HepG2 (cell line): ENCODE data around the gene UQCRHL. TPM values are rescaled to one million over a fixed set of nuclear protein-coding genes. Genes with fewer than 3 reads are reported as not detected.

Experiments used
- ATAC-seq: fragments of 200-7000 bp; cut with Tn5 transposase; 3 replicates; pipeline ENCODE4 v1.9.1; 2020; ENCODE audit warnings: mild to moderate bottlenecking, moderate library complexity
- BruUV-seq: library from RNA; stranded (reverse); fragments of 400-500 nt; replicated peaks from 2 replicates; lab custom pipeline; 2021; lab: Mats Ljungman, UMichigan
- CTCF ChIA-PET: fragments of 300-600 bp; formaldehyde crosslinking; extraction: SDS; loops from one replicate; lab custom pipeline; 2021; ENCODE audit warnings: low total read pairs, inconsistent platforms, low intra/inter-chr PET ratio; lab: Yijun Ruan, JAX
- POLR2A ChIA-PET: fragments of 350-600 bp; sonication (Branson Sonifier 250); formaldehyde crosslinking; loops from one replicate; lab custom pipeline; 2020; ENCODE audit warnings: antibody characterized with exemption, inconsistent platforms; lab: Yijun Ruan, JAX
- DNase-seq: peaks from one replicate; pipeline ENCODE4 v3.0.0-alpha.2; 2015; ENCODE audit warnings: low spot score
- FAIRE-seq: peaks from 3 replicates; lab custom pipeline; 2011; peaks lifted over from hg19 to GRCh38; lab: Jason Lieb, UNC
- H2AFZ ChIP-seq: one replicate; pipeline ENCODE4 v1.6.1; 2011; ENCODE audit warnings: low read length, inconsistent platforms
- H3K27ac ChIP-seq: fragments of 300-600 bp; 3 replicates; pipeline ENCODE4 v1.8.0; 2011; ENCODE audit warnings: mixed run types, mild to moderate bottlenecking, mixed read lengths, low read length, inconsistent platforms; ENCODE audit not compliant: insufficient read depth; ENCODE audit errors: extremely low read length
- H3K27me3 ChIP-seq, 2 experiments: fragments of 200-600 bp in 1 of 2; 2 replicates in 1 of 2; 3 replicates in 1 of 2; pipeline versions ENCODE4 v1.6.0 to v1.8.0; 2011; ENCODE audit warnings: low read length in 2 of 2, mild to moderate bottlenecking in 2 of 2, moderate library complexity in 2 of 2, inconsistent platforms in 1 of 2; ENCODE audit not compliant: insufficient read depth in 2 of 2, control insufficient read depth in 1 of 2
- H3K36me3 ChIP-seq, 2 experiments: fragments of 200-600 bp in 1 of 2; replicated peaks in 1 of 2; 2 replicates in 1 of 2; 3 replicates in 1 of 2; pipeline versions ENCODE4 v1.5.1 to v1.8.0; 2011; ENCODE audit warnings: low read length in 2 of 2, inconsistent platforms in 1 of 2; ENCODE audit not compliant: insufficient read depth in 2 of 2, control insufficient read depth in 1 of 2
- H3K4me1 ChIP-seq: 2 replicates; pipeline ENCODE4 v1.5.1; 2012; ENCODE audit warnings: low read length, inconsistent platforms; ENCODE audit not compliant: insufficient read depth
- H3K4me2 ChIP-seq: 2 replicates; pipeline ENCODE4 v1.6.0; 2011; ENCODE audit warnings: low read depth, low read length, inconsistent platforms
- H3K4me3 ChIP-seq, 3 experiments: fragments of 200-600 bp in 1 of 3; sonication (generic), shearing (Covaris generic) in 1 of 3; replicated peaks in 1 of 3; 2 replicates each; pipeline ENCODE4 v1.5.1; 2011 to 2016; ENCODE audit warnings: low read length in 3 of 3, inconsistent platforms in 2 of 3, low read depth in 2 of 3, mild to moderate bottlenecking in 2 of 3, control low read depth in 1 of 3, mixed read lengths in 1 of 3; ENCODE audit not compliant: insufficient read depth in 1 of 3
- H3K79me2 ChIP-seq: one replicate; pipeline ENCODE4 v1.6.1; 2011; ENCODE audit warnings: low read length, inconsistent platforms; ENCODE audit not compliant: insufficient read depth
- H3K9ac ChIP-seq: 2 replicates; pipeline ENCODE4 v1.6.0; 2011; ENCODE audit warnings: mild to moderate bottlenecking, low read depth, low read length, inconsistent platforms; ENCODE audit not compliant: insufficient read depth
- H3K9me3 ChIP-seq: 2 replicates; pipeline ENCODE4 v1.5.1; 2012; ENCODE audit warnings: mild to moderate bottlenecking, low read length
- H4K20me1 ChIP-seq: 2 replicates; pipeline ENCODE4 v1.6.0; 2011; ENCODE audit warnings: inconsistent platforms, mild to moderate bottlenecking, low read length, moderate library complexity; ENCODE audit not compliant: insufficient read depth
- CEBPG ChIP-seq: IDR thresholded peaks from 2 replicates; pipeline ENCODE4 v1.6.1; 2016
- DR1 ChIP-seq: sonication (generic); formaldehyde crosslinking; IDR thresholded peaks from 2 replicates; pipeline ENCODE4 v1.8.0; 2021; ENCODE audit warnings: mild to moderate bottlenecking, missing genetic modification reagents, inconsistent platforms
- FOXO1 ChIP-seq: sonication (generic); formaldehyde crosslinking; IDR thresholded peaks from 2 replicates; pipeline ENCODE4 v1.4.0; 2020; ENCODE audit warnings: missing genetic modification reagents
- FOXO4 ChIP-seq: sonication (generic); formaldehyde crosslinking; conservative IDR thresholded peaks from 2 replicates; pipeline ENCODE4 v1.8.1; 2023; ENCODE audit warnings: missing genetic modification reagents
- HIVEP1 ChIP-seq: sonication (generic); formaldehyde crosslinking; IDR thresholded peaks from 2 replicates; pipeline ENCODE4 v1.4.0; 2020; ENCODE audit warnings: mild to moderate bottlenecking, missing genetic modification reagents
- HNF4G ChIP-seq, 2 experiments: sonication (generic) in 1 of 2; formaldehyde crosslinking in 1 of 2; IDR thresholded peaks; 2 replicates each; pipeline versions ENCODE4 v1.4.0 to v1.6.1; 2011 to 2020; ENCODE audit warnings: borderline replicate concordance in 2 of 2, low read depth in 2 of 2, mild to moderate bottlenecking in 2 of 2, low read length in 1 of 2, missing genetic modification reagents in 1 of 2, moderate library complexity in 1 of 2
- HOXA9 ChIP-seq: sonication (generic); formaldehyde crosslinking; IDR thresholded peaks from 2 replicates; pipeline ENCODE4 v1.8.1; 2022; ENCODE audit warnings: missing genetic modification reagents, mild to moderate bottlenecking, moderate library complexity, borderline replicate concordance
- MAZ ChIP-seq, 2 experiments: sonication (generic) in 1 of 2; formaldehyde crosslinking in 1 of 2; IDR thresholded peaks; 2 replicates each; pipeline versions ENCODE4 v1.5.0 to v1.6.1; 2012 to 2020; ENCODE audit warnings: low read depth in 2 of 2, mild to moderate bottlenecking in 2 of 2, borderline replicate concordance in 1 of 2, improper control_type of control experiment in 1 of 2, low read length in 1 of 2, missing genetic modification reagents in 1 of 2, moderate library complexity in 1 of 2
- NR2C2 ChIP-seq: sonication (generic); formaldehyde crosslinking; IDR thresholded peaks from 2 replicates; pipeline ENCODE4 v1.4.0; 2020; ENCODE audit warnings: missing genetic modification reagents, mild to moderate bottlenecking, moderate library complexity, borderline replicate concordance
- PCBP1 ChIP-seq: fragments of 200-400 bp; formaldehyde crosslinking; IDR thresholded peaks from 2 replicates; pipeline ENCODE4 v1.6.1; 2017; ENCODE audit warnings: mild to moderate bottlenecking, low read depth, low read length, borderline replicate concordance
- RARA ChIP-seq: IDR thresholded peaks from 2 replicates; pipeline ENCODE4 v1.6.1; 2016; ENCODE audit warnings: missing genetic modification reagents, missing compliant biosample characterization
- SALL2 ChIP-seq: sonication (generic); formaldehyde crosslinking; IDR thresholded peaks from 2 replicates; pipeline ENCODE4 v1.8.1; 2023; ENCODE audit warnings: mild to moderate bottlenecking, missing genetic modification reagents, inconsistent platforms
- SPEN ChIP-seq: sonication (generic); formaldehyde crosslinking; IDR thresholded peaks from 2 replicates; pipeline ENCODE4 v1.5.1; 2020; ENCODE audit warnings: low read depth, mild to moderate bottlenecking, missing genetic modification reagents
- THYN1 ChIP-seq: sonication (generic); formaldehyde crosslinking; IDR thresholded peaks from 2 replicates; pipeline ENCODE4 v1.8.1; 2023; ENCODE audit warnings: low read depth, mild to moderate bottlenecking, moderate library complexity, missing genetic modification reagents, borderline replicate concordance
- ZNF256 ChIP-seq: sonication (generic); formaldehyde crosslinking; conservative IDR thresholded peaks from 2 replicates; pipeline ENCODE4 v1.4.0; 2020; ENCODE audit warnings: missing genetic modification reagents
- ZNF619 ChIP-seq: sonication (generic); formaldehyde crosslinking; IDR thresholded peaks from 2 replicates; pipeline ENCODE4 v1.4.0; 2020; ENCODE audit warnings: mild to moderate bottlenecking, missing genetic modification reagents
- ZNF703 ChIP-seq: sonication (generic); formaldehyde crosslinking; IDR thresholded peaks from 2 replicates; pipeline ENCODE4 v1.5.1; 2020; ENCODE audit warnings: missing genetic modification reagents, mild to moderate bottlenecking, moderate library complexity, borderline replicate concordance
- WGBS: methylation state at CpG from one replicate; pipeline ENCODE4 v1.1.6; 2017; ENCODE audit warnings: low lambda C conversion rate; 5-methylcytosine and 5-hydroxymethylcytosine counted together
- in situ Hi-C: cut with HindIII; loops from 2 replicates; pipeline ENCODE4 v1.10.0; 2017; ENCODE audit warnings: low pct_unique_long_range_greater_than_20kb; ENCODE audit not compliant: extremely low pct_ligation_motif_present
- intact Hi-C: fragments of 100-400 bp; cut with micrococcal nuclease; formaldehyde crosslinking; loops from one replicate; pipeline ENCODE4 v1.10.0; 2022; ENCODE audit not compliant: unreplicated experiment
- polyA plus RNA-seq, 8 experiments: library from polyadenylated mRNA; depleted of rRNA in 3 of 8; stranded (reverse) in 7 of 8; unstranded in 1 of 8; fragments of >200 nt; fragmentation: Illumina TruSeq in 4 of 8; extraction: Trizol in 4 of 8; gene quantifications; 2 replicates each; pipeline versions ENCODE4 v1.2.1 to v1.2.3, GENCODE V29; 2011 to 2016; ENCODE audit warnings: low read depth in 4 of 8, missing spikeins in 1 of 8, mixed read lengths in 1 of 8; ENCODE audit not compliant: insufficient read depth in 1 of 8
- total RNA-seq, 5 experiments: library from RNA; depleted of rRNA; stranded (reverse); fragments of >200 nt; fragmentation: Illumina TruSeq; extraction: Trizol; gene quantifications; 2 replicates each; pipeline ENCODE4 v1.2.3, GENCODE V29; 2016; ENCODE audit warnings: low read depth in 1 of 5

UQCRHL gene
- total and polyA plus RNA-seq, 2 of the 13 experiments (the other 11 are each of a cell fraction or from before 2014, with no cell fraction given), result 1.8 to 2.3 TPM

- no peak for TF ChIP-seq CEBPG
- no peak for TF ChIP-seq DR1 (CRISPR knock-in tag)
- no peak for TF ChIP-seq ZNF256
- TF ChIP-seq NR2C2, result 0 out of 2 replicates have a peak, but pooled peaks have one; percentile 27
- TF ChIP-seq SPEN (CRISPR knock-in tag), result 0 out of 2 replicates have a peak, but pooled peaks have one; percentile 10
- TF ChIP-seq, all 625 proteins: peak for 69
These were observed 42.4 kb upstream of the UQCRHL start (continued) for GRCh38 chr1:15849775-15850324.

GRCh38 chr1:15848929-15849774, 41.7 kb upstream of the UQCRHL start:
- ATAC-seq (peak; percentile 76), FAIRE-seq (peak; percentile 26), DNase-seq (peak; percentile 88)
- Histone ChIP-seq H3K9me3 (no peaks in the 10 kb centered on the region), H3K4me2 (peak overlapping the region; percentile 95), H3K27ac (peak overlapping the region; percentile 99), H3K9ac (peak overlapping the region; percentile 91), H3K36me3 (no peaks in the 10 kb centered on the region), H3K4me3 (peak overlapping the region; percentile 83 to 98 (median 98)), H3K4me1 (peaks cover 51% of the 10 kb centered on the region), H2AFZ (no peak overlapping the region), H3K27me3 (no peaks in the 10 kb centered on the region; a peak in 1 of 5 replicates), H3K79me2 (peaks cover 73% of the 10 kb centered on the region), H4K20me1 (no peaks in the 10 kb centered on the region)
- ChIA-PET POLR2A (interaction anchor here (0.7 to 10.4 kb wide), 11 partner anchors 11 to 57 kb away, joined by 3 to 208 read pairs (median 7); no protein-coding TSS in a partner anchor), CTCF (no interaction called here)
- in situ Hi-C loops, result no loop called here
- WGBS, result 1% methylated on average over 22 of the region's 44 CpGs
- BruUV-seq, result TSS peak; percentile 58
- intact Hi-C loops, result loop anchor here (1.0 to 5.0 kb wide), 3 partner anchors 34 to 47 kb away; no protein-coding TSS in a partner anchor
- TF ChIP-seq FOXO1 (CRISPR knock-in tag) (peak; percentile 62; the same call in 1 of the 2 replicates), THYN1 (no peak), PCBP1 (0 out of 2 replicates have a peak, but pooled peaks have one; percentile 5), HIVEP1 (peak; percentile 97), MAZ (IDR thresholded peaks at IDR 0.05; ENCODE audit: borderline replicate concordance, low read depth, low read length) (peak; percentile 88; the same call in 1 of the 2 replicates), MAZ (CRISPR knock-in tag; IDR thresholded peaks at IDR 0.05; ENCODE audit: low read depth) (peak; percentile 81), FOXO4 (CRISPR knock-in tag) (0 out of 2 replicates have a peak, but pooled peaks have one; percentile 81), HNF4G (IDR thresholded peaks at IDR 0.05; ENCODE audit: borderline replicate concordance, low read depth, low read length) (peak; percentile 72), HNF4G (CRISPR knock-in tag; IDR thresholded peaks at IDR 0.05; ENCODE audit: borderline replicate concordance, low read depth) (peak; percentile 59; the same call in 1 of the 2 replicates), ZNF703 (CRISPR knock-in tag) (no peak), ZNF619 (CRISPR knock-in tag) (no peak), SALL2 (CRISPR knock-in tag) (peak; percentile 76), HOXA9 (CRISPR knock-in tag) (no peak; the same call in 1 of the 2 replicates), RARA (CRISPR knock-in tag) (peak; percentile 61; the same call in 1 of the 2 replicates)
